DOHH2 (cell line): ENCODE data around the gene TLR10.

Experiments used
- H3F3A ChIP-seq: fragments of 200-600 bp; sonication (generic), shearing (Covaris generic); 2 replicates; pipeline ENCODE4 v1.6.0; 2016; ENCODE audit warnings: antibody characterized with exemption, mild to moderate bottlenecking; ENCODE audit not compliant: control insufficient read depth, insufficient read depth
- H3K27ac ChIP-seq: fragments of 200-600 bp; sonication (generic); 2 replicates; pipeline ENCODE4 v1.5.1; 2014; ENCODE audit warnings: low read depth, mild to moderate bottlenecking, low read length, moderate library complexity
- H3K27me3 ChIP-seq: fragments of 200-600 bp; sonication (generic); 2 replicates; pipeline ENCODE4 v1.6.1; 2014; ENCODE audit warnings: mild to moderate bottlenecking, low read length, mixed read lengths; ENCODE audit not compliant: control insufficient read depth
- H3K36me3 ChIP-seq: fragments of 200-600 bp; sonication (generic); 2 replicates; pipeline ENCODE4 v1.6.1; 2014; ENCODE audit warnings: mild to moderate bottlenecking, low read length, moderate library complexity, mixed read lengths; ENCODE audit not compliant: control insufficient read depth
- H3K4me1 ChIP-seq: fragments of 200-600 bp; sonication (generic); 2 replicates; pipeline ENCODE4 v1.6.1; 2014; ENCODE audit warnings: mild to moderate bottlenecking, low read length, mixed read lengths; ENCODE audit not compliant: control insufficient read depth
- H3K4me2 ChIP-seq: fragments of 200-600 bp; sonication (generic); 2 replicates; pipeline ENCODE4 v1.6.0; 2014; ENCODE audit warnings: mild to moderate bottlenecking, low read length, moderate library complexity
- H3K4me3 ChIP-seq: fragments of 200-600 bp; sonication (generic); 2 replicates; pipeline ENCODE4 v1.5.1; 2014; ENCODE audit warnings: mild to moderate bottlenecking, low read length, mixed read lengths
- H3K79me2 ChIP-seq: fragments of 200-600 bp; sonication (generic); 2 replicates; pipeline ENCODE4 v1.6.1; 2014; ENCODE audit warnings: mild to moderate bottlenecking, low read length, mixed read lengths; ENCODE audit not compliant: control insufficient read depth
- H3K9me2 ChIP-seq: fragments of 200-600 bp; sonication (generic); replicated peaks from 2 replicates; pipeline ENCODE4 v1.6.1; 2014; ENCODE audit warnings: mild to moderate bottlenecking, low read length, mixed read lengths; ENCODE audit not compliant: control insufficient read depth
- H3K9me3 ChIP-seq: fragments of 200-600 bp; sonication (generic); 2 replicates; pipeline ENCODE4 v1.6.1; 2014; ENCODE audit warnings: antibody characterized with exemption, low read length, mixed read lengths; ENCODE audit not compliant: control insufficient read depth, insufficient read depth
- H4K20me1 ChIP-seq: fragments of 200-600 bp; sonication (generic); 2 replicates; pipeline ENCODE4 v1.6.0; 2014; ENCODE audit warnings: low read depth, mild to moderate bottlenecking, antibody characterized with exemption, low read length, moderate library complexity; ENCODE audit not compliant: control insufficient read depth, insufficient read depth
- CTCF ChIP-seq: fragments of 200-600 bp; sonication (generic); IDR thresholded peaks from one replicate; pipeline ENCODE4 v1.5.1; 2014; ENCODE audit warnings: antibody characterized with exemption, mild to moderate bottlenecking, low read depth, low read length; ENCODE audit not compliant: poor library complexity, severe bottlenecking
- EZH2phosphoT487 ChIP-seq: fragments of 200-600 bp; sonication (generic); IDR thresholded peaks from 2 replicates; pipeline ENCODE4 v1.6.1; 2017; ENCODE audit warnings: borderline replicate concordance, mild to moderate bottlenecking, antibody characterized with exemption, low read length, moderate library complexity, mixed read lengths

Gene TLR10

GRCh38 chr4:38730830-38731646 is 51.8 kb downstream of the TLR10 start:
- no peaks in the 10 kb centered on the region for H3K4me1 ChIP-seq
- no peaks in the 10 kb centered on the region for H4K20me1 ChIP-seq
- H3K36me3 ChIP-seq, result no peaks in the 10 kb centered on the region
- no peaks in the 10 kb centered on the region for H3K27me3 ChIP-seq
- H3K4me2 ChIP-seq, result 0 out of 2 replicates have a peak overlapping the region, but pooled peaks have one; percentile 23
- peaks cover 13% of the 10 kb centered on the region; the same call in 1 of the 2 replicates for H3K9me3 ChIP-seq
- H3K4me3 ChIP-seq, result no peak overlapping the region
- TF ChIP-seq EZH2phosphoT487 (no peak), CTCF (peak; percentile 99)
- no peaks in the 10 kb centered on the region for H3K9me2 ChIP-seq
- no peak overlapping the region for H3K27ac ChIP-seq
- H3K79me2 ChIP-seq, result no peaks in the 10 kb centered on the region
- H3F3A ChIP-seq, result peaks cover 5% of the 10 kb centered on the region; the same call in 1 of the 2 replicates

- Histone ChIP-seq H3F3A (peaks cover 5% of the 10 kb centered on the region; the same call in 1 of the 2 replicates), H3K4me2 (no peak overlapping the region), H3K4me1 (no peaks in the 10 kb centered on the region), H3K4me3 (no peak overlapping the region), H3K36me3 (no peaks in the 10 kb centered on the region), H3K9me3 (peaks cover 13% of the 10 kb centered on the region; the same call in 1 of the 2 replicates), H3K9me2 (no peaks in the 10 kb centered on the region), H3K79me2 (no peaks in the 10 kb centered on the region), H4K20me1 (no peaks in the 10 kb centered on the region), H3K27ac (no peak overlapping the region), H3K27me3 (no peaks in the 10 kb centered on the region)
- TF ChIP-seq EZH2phosphoT487 (no peak), CTCF (no peak)
Measured at GRCh38 chr4:38730493-38730829, 52.3 kb downstream of the TLR10 start.

GRCh38 chr4:38728631-38729141 is 54.1 kb downstream of the TLR10 start:
- TF ChIP-seq CTCF, result no peak
- TF ChIP-seq EZH2phosphoT487, result no peak
- no peaks in the 10 kb centered on the region for H3K36me3 ChIP-seq
- no peaks in the 10 kb centered on the region for H3K27me3 ChIP-seq
- no peak overlapping the region for H3K4me2 ChIP-seq
- no peaks in the 10 kb centered on the region for H4K20me1 ChIP-seq
- H3K9me3 ChIP-seq, result peaks cover 8% of the 10 kb centered on the region; the same call in 1 of the 2 replicates
- no peaks in the 10 kb centered on the region for H3K79me2 ChIP-seq
- H3K4me3 ChIP-seq, result no peak overlapping the region
- no peaks in the 10 kb centered on the region for H3K9me2 ChIP-seq
- H3K4me1 ChIP-seq, result no peaks in the 10 kb centered on the region
- H3F3A ChIP-seq, result peaks cover 4% of the 10 kb centered on the region; the same call in 1 of the 2 replicates
- no peak overlapping the region for H3K27ac ChIP-seq
